Activated T-cell treated with anti-CD3 and anti-CD28 coated beads, Interleukin-2, amount 50 U/mL, for 72 hours (primary cell): Measurements from ENCODE around the gene EMILIN1. TPM values are rescaled to one million over a fixed set of nuclear protein-coding genes. Genes with fewer than 3 reads are reported as not detected.

Source experiments
- ATAC-seq, 2 donors: fragments of 150-1000 bp; cut with Tn5 transposase; replicated peaks in 1 of 2; 2 replicates each; pipeline ENCODE4 v1.10.0; 2021; ENCODE audit warnings: moderate library complexity in 2 of 2, mild to moderate bottlenecking in 1 of 2
- DNase-seq, 2 donors: peaks; one replicate each; pipeline ENCODE4 v3.0.0; 2021 to 2022; ENCODE audit warnings: mixed read lengths in 1 of 2
- H3K27ac Mint-ChIP-seq: one replicate; pipeline ENCODE4 v1.8.0; 2022; ENCODE audit warnings: mild to moderate bottlenecking, moderate library complexity, mixed read lengths
- H3K27me3 Mint-ChIP-seq: one replicate; pipeline ENCODE4 v1.8.0; 2022; ENCODE audit warnings: low read depth, mixed read lengths
- H3K36me3 Mint-ChIP-seq, 2 donors: one replicate each; pipeline ENCODE4 v1.8.0; 2022; ENCODE audit warnings: mixed read lengths in 2 of 2, mild to moderate bottlenecking in 1 of 2; ENCODE audit not compliant: insufficient read depth in 2 of 2
- H3K4me1 Mint-ChIP-seq: one replicate; pipeline ENCODE4 v1.8.0; 2022; ENCODE audit warnings: low read depth, mixed read lengths
- H3K4me3 Mint-ChIP-seq, 2 donors: one replicate each; pipeline ENCODE4 v1.8.0; 2022; ENCODE audit warnings: mild to moderate bottlenecking in 2 of 2, mixed read lengths in 2 of 2, moderate library complexity in 2 of 2
- H3K9me3 Mint-ChIP-seq, 2 donors: one replicate each; pipeline ENCODE4 v1.8.0; 2022; ENCODE audit warnings: mixed read lengths in 2 of 2
- total RNA-seq, 2 donors: library from RNA; stranded (reverse); gene quantifications; one replicate each; pipeline ENCODE4 v1.2.3, GENCODE V29; 2022

The EMILIN1 gene
- total RNA-seq, 2 donors from 2014 or later = 0.36 to 1.0 TPM

DNA sequence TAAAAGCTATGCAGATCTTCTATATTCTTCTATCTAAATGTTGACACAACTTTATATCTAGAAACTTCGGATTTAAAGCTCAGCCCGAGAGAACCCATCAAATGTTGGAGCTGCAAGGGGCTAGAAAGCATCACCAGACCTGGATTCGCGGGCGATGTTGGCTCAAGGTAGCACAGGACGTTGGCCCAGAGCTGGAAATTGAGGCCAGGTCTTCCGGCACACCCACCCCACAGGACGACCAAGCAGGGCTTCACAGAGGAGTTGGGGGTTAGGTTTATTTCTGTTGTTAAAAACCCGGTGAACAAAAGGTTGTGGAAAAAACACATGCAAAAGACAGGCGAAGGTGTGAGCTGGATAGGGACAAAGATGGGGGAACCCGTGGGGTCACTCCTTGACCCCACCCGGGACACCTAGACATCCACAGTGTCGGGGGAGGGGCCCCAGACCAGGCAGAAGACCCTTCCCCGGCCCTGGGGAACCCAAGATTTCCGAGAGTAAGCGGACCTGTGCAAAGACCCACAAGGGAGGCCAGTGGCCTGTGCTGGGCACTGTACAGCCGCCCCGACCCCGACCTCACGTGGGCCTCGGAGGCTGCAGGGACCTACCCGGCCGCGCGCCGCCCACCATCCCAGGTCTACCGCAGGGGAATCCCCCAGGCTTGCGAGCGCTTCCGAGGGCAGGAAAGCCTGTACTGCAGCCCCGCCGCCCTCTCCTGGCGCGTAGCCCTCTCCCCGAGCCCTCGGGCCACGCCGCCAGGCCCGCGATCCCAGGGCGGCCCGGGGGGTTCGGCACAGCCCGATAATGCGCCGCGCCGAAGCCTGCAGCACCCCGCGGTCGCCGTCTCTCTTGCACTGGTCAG lies 28.8 kb upstream of the EMILIN1 start:
- ATAC-seq (peak; percentile 14 to 20), DNase-seq (peak; percentile 73 to 76)
- Mint-ChIP-seq H3K4me3 (peak overlapping the region; percentile 94 to 97), H3K36me3 (peaks cover 7 to 8% of the 10 kb centered on the region in 2 donors), H3K27me3 (no peaks in the 10 kb centered on the region), H3K9me3 (peaks cover 0 to 1% of the 10 kb centered on the region in 2 donors), H3K4me1 (peaks cover 27% of the 10 kb centered on the region), H3K27ac (peak overlapping the region; percentile 100)

DNA sequence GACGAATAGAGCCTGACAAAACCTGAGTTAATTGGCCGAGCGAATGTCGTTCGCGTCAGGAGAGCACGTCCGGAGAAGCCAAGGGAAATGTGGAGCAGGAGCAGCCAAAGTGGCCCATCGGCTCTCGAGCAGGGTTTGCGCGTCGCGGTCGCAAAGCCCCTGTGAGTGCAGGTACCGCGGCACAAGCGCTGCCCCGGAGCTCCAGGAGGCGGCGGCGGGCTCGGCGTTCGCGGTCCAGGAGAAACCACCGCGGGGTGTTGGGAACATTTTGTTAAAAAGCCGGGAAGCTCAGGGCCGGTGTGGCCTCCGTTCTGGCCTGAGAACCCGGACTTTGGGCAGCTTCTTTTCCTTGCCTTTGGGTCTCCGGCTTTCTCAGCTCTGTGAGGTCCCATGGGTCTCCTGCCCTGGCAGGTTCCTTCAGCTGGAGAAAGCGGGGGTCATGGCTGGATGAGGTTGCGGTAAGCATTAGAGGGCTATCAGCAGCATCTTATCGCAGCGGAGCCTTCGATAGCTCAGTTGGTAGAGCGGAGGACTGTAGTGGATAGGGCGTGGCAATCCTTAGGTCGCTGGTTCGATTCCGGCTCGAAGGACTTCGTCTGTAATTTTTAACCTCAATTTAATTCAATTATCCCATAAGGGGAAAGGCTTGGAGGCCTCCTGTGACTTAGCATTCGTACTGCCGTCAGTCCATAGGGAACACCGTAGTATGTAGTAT lies 28.0 kb upstream of the EMILIN1 start:
- Mint-ChIP-seq H3K9me3 (peaks cover 0 to 1% of the 10 kb centered on the region in 2 donors), H3K36me3 (peaks cover 6 to 7% of the 10 kb centered on the region in 2 donors), H3K4me1 (peaks cover 27% of the 10 kb centered on the region), H3K4me3 (peak overlapping the region; percentile 94 to 97), H3K27ac (peak overlapping the region; percentile 100), H3K27me3 (no peaks in the 10 kb centered on the region)
- peak; percentile 89 to 91 for DNase-seq
- ATAC-seq = peak; percentile 68 to 77

DNA sequence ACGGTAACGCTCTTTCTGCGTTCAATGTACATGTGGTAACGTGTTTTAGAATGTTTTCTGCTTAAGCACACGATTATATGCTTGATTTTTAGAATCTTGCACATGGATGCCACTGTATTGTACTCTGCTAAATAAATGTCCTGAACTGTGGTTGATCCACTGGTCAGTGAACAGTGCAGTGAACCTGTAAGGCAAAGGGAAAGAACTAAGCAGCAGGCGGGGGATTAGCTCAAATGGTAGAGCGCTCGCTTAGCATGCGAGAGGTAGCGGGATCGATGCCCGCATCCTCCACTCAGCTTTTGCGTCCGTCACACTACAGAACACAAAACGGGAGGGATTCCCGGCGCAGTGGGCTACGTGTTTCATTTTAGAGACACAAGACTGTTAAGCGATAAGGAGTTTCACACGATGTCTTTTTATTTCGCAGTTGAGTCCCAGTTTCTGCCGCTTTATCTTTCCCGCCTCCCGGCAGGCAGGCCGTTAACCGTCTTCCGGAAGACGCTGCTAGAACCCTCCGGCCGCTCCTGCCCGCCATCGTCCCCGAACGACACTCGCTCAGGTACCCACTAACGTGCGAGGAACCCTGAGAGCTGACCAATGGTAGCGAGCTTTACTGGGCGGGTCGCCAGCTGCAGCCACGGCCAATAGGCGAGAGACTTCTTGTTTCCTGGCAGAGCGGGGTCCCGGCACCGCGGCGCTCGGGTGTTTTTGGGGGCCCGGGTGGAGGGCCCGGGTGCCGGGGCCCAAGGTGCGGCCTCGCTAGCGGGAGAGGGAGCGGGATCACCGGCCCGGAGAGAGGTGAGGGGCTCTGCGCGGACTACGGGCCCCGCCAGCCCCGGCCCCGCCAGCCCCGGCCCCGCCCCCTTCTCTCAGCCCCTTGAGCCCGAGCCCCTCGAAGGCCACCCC lies 27.2 kb upstream of the EMILIN1 start, which contains the start of gene AGBL5:
Gene AGBL5 (plus strand): TSS at position 673 of the 906 bp plus-strand sequence. CDS start 1,291 bp downstream, outside the sequence.
- DNase-seq (peak; percentile 96 to 98), ATAC-seq (peak; percentile 81 to 83)
- Mint-ChIP-seq H3K9me3 (peaks cover 0 to 1% of the 10 kb centered on the region in 2 donors), H3K4me1 (peaks cover 27% of the 10 kb centered on the region), H3K4me3 (peak within 1 kb of the TSS; percentile 94 to 97), H3K27me3 (no peaks in the 10 kb centered on the region), H3K27ac (peak within 1 kb of the TSS; percentile 100), H3K36me3 (peaks cover 7% of the 10 kb centered on the region in 2 donors)

DNA sequence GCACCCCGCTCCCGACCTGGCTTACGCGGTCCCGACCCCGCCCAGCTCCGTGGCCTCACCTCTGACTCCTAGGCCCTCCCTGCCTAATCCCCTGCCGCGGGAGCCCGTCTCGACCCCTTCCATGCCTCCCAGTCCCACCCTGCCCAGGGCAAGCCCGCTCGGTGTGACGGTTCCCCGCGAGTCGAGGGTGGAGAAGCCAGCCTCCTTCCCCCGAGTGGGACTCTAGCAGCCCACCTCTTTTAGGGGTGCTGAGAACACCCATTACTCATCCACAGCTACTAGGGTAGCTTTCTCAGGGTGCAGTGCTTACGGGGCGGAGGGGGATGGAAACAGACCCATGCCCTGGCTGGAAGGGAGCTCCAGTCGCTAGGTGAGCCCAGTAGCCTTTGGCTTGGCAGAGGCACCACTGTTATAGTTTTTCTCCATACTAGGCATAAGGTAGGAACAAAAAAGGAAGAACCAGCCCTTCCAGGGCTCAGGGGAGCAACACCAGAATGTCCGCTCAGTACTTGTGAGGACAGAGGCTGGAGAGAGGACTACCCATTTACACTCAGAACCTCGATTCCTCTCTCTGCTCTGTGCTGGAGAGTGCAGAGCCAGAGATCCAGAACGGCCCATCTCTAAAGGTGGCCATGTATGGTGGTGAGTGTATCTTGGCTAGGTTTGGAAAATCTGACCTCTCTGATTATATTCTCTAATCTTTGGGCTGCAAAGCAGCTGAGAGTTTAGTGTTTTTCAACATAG lies 26.3 kb upstream of the EMILIN1 start:
- H3K27ac Mint-ChIP-seq = peak overlapping the region; percentile 73
- H3K9me3 Mint-ChIP-seq = peaks cover 0 to 1% of the 10 kb centered on the region in 2 donors
- no peak for ATAC-seq
- peaks cover 7 to 9% of the 10 kb centered on the region in 2 donors for H3K36me3 Mint-ChIP-seq
- no peak for DNase-seq
- no peaks in the 10 kb centered on the region for H3K27me3 Mint-ChIP-seq
- H3K4me3 Mint-ChIP-seq = peak overlapping the region; percentile 84 to 89
- peaks cover 27% of the 10 kb centered on the region for H3K4me1 Mint-ChIP-seq

DNA sequence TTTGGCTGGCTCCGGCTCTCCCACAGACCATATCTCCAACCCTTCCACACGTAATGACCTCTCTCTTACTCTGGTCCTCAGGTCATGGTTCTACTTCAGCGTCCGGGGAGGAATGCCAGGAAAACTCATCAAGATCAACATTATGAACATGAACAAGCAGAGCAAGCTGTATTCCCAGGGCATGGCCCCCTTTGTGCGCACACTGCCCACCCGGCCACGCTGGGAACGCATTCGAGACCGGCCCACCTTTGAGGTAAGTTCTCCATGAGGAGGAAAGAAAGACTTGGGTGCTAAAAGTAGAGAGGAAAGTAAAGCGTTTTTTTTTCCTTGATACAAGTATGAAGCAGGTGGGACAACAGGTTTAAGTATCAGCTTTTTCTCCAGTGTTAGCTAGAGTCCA lies 25.1 kb upstream of the EMILIN1 start:
- no peaks in the 10 kb centered on the region for H3K27me3 Mint-ChIP-seq
- H3K27ac Mint-ChIP-seq = no peak overlapping the region
- no peak overlapping the region for H3K4me3 Mint-ChIP-seq
- peaks cover 7% of the 10 kb centered on the region in 2 donors for H3K36me3 Mint-ChIP-seq
- no peak for ATAC-seq
- no peak for DNase-seq
- H3K9me3 Mint-ChIP-seq = peaks cover 0 to 1% of the 10 kb centered on the region in 2 donors
- H3K4me1 Mint-ChIP-seq = peaks cover 27% of the 10 kb centered on the region

DNA sequence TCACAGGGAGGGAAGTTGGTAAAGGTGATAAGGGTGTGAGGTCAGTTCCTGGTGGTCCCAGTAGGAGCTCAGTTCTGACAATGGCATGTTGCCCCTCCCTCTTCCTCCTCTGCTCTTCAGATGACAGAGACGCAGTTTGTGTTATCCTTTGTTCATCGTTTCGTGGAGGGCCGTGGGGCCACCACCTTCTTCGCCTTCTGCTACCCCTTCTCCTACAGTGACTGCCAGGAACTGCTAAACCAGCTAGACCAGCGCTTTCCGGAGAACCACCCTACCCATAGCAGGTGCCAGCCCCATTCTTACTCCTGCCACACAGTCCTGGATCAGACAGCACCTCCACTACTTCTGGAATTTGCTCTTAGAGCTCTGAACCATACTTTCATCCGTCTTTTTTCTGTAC lies 24.6 kb upstream of the EMILIN1 start:
- Mint-ChIP-seq H3K4me1 (peaks cover 27% of the 10 kb centered on the region), H3K9me3 (peaks cover 0 to 1% of the 10 kb centered on the region in 2 donors), H3K36me3 (peaks cover 7% of the 10 kb centered on the region in 2 donors), H3K27ac (no peak overlapping the region), H3K4me3 (no peak overlapping the region), H3K27me3 (no peaks in the 10 kb centered on the region)
- DNase-seq (no peak), ATAC-seq (no peak)

DNA sequence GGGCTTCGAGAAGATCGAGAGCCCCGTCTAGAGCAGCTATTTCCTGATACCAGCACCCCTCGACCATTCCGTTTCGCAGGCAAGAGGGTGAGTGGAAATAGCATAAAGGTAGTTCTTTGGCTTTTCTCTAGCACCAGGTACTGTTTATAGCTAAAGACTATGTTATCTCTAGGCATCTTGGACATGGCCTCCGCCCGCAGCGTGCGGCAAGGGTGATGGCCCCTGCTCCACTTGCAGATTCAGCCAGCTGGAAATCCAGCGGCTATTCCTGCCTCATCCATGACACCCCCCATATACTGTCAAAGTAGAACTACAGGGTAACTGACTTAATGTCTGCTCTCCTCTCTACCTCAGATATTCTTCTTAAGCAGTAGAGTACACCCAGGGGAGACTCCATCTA lies 23.7 kb upstream of the EMILIN1 start:
- ATAC-seq (no peak), DNase-seq (no peak)
- H3K36me3 Mint-ChIP-seq = peaks cover 7% of the 10 kb centered on the region in 2 donors
- H3K9me3 Mint-ChIP-seq = peaks cover 0 to 1% of the 10 kb centered on the region in 2 donors
- peaks cover 22% of the 10 kb centered on the region for H3K4me1 Mint-ChIP-seq
- no peak overlapping the region for H3K27ac Mint-ChIP-seq
- no peaks in the 10 kb centered on the region for H3K27me3 Mint-ChIP-seq
- no peak overlapping the region for H3K4me3 Mint-ChIP-seq

DNA sequence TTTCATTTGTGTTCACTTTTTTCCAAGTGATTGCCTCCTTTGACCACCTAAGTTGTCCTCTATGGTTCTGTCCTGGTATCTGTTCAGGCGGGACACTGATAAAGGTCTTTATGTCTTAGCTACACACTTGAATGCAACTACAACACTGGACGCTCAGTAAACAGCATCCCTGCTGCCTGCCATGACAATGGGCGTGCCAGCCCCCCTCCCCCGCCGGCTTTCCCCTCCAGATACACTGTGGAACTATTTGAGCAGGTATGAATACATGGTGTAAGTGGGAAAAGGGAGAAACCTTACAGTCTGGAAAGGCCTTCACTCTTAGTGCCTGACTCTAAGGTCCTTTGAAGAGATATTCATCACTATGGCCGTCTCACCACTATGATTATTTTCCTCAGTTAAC lies 21.2 kb upstream of the EMILIN1 start:
- ATAC-seq (no peak), DNase-seq (no peak)
- H3K27ac Mint-ChIP-seq = no peak overlapping the region
- H3K4me3 Mint-ChIP-seq = no peak overlapping the region
- no peaks in the 10 kb centered on the region for H3K9me3 Mint-ChIP-seq
- peaks cover 4% of the 10 kb centered on the region for H3K4me1 Mint-ChIP-seq
- no peaks in the 10 kb centered on the region for H3K27me3 Mint-ChIP-seq
- peaks cover 0 to 10% of the 10 kb centered on the region in 2 donors for H3K36me3 Mint-ChIP-seq

DNA sequence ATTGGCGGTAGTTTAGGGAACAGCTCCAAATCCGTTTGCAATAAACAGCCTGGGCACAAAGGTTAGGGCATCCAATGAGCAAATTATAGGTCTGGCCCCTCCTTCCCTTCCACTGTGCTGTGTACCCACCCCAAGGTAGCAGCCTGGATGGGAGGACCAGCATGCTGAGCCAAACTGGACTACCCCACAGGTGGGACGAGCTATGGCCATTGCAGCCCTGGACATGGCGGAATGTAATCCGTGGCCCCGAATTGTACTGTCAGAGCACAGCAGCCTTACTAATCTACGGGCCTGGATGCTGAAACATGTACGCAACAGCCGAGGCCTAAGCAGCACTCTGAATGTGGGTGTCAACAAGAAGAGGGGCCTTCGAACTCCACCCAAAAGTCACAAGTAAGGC lies 20.2 kb upstream of the EMILIN1 start:
- Mint-ChIP-seq H3K36me3 (peaks cover 0 to 15% of the 10 kb centered on the region in 2 donors), H3K9me3 (no peaks in the 10 kb centered on the region), H3K27me3 (no peaks in the 10 kb centered on the region), H3K27ac (no peak overlapping the region), H3K4me1 (no peaks in the 10 kb centered on the region), H3K4me3 (no peak overlapping the region)
- DNase-seq (no peak), ATAC-seq (no peak)

DNA sequence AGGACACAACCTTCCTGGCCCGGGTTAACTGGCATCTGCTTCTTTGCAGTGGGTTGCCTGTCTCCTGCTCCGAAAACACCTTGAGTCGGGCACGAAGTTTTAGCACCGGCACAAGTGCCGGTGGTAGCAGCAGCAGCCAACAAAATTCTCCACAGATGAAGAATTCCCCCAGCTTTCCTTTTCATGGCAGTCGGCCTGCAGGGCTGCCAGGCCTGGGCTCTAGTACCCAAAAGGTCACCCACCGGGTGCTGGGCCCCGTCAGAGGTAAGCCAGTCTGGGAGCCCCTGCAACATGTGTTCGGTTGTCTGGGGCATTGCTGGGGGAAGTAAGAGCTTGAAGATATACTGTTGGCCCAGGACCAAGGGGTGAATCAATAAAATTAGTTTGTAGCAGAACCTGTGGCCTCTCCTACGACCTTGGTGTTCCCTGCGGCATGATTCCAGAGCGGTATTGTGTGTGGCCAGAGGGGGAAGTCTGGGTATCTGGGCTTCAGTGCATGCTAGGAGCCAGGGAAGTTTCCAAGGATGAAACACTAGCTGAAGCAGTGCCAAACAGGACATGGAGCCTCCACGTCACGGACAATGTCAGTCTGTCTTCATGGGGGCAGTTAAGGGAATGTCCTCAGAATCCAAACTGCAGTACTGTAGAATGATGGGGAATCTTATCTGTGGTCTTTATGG lies 19.1 kb upstream of the EMILIN1 start:
- H3K9me3 Mint-ChIP-seq = no peaks in the 10 kb centered on the region
- H3K27ac Mint-ChIP-seq = no peak overlapping the region
- no peak for DNase-seq
- ATAC-seq = no peak
- peaks cover 0 to 11% of the 10 kb centered on the region in 2 donors for H3K36me3 Mint-ChIP-seq
- H3K4me3 Mint-ChIP-seq = no peak overlapping the region
- no peaks in the 10 kb centered on the region for H3K4me1 Mint-ChIP-seq
- no peaks in the 10 kb centered on the region for H3K27me3 Mint-ChIP-seq

DNA sequence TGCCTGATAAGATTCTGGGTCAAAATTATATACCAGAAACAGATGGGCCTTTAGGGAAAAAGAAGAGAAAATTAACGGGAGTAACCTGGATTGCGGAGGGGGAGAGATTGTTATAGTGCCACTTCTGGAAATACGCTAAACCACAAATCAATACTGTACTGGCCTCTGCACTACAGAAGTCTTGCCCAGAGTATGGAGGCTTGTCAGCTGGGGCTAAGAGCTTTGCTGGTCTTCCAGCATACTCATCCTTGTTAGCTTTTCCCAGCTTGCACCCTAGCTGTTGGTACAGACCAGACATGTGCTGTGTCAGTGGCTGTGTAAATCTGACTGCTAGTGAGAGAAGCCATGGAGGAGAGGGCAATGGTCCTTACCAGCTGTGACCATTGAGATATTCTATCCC lies 18.1 kb upstream of the EMILIN1 start:
- Mint-ChIP-seq H3K27ac (no peak overlapping the region), H3K36me3 (peaks cover 0 to 15% of the 10 kb centered on the region in 2 donors), H3K9me3 (no peaks in the 10 kb centered on the region), H3K4me1 (no peaks in the 10 kb centered on the region), H3K27me3 (no peaks in the 10 kb centered on the region), H3K4me3 (no peak overlapping the region)
- no peak for DNase-seq
- no peak for ATAC-seq
